Astrocyte of the cerebellum (primary cell): Measurements from ENCODE around the gene VPS41.

ENCODE experiments used
- DNase-seq: peaks from one replicate; pipeline ENCODE4 v3.0.0-alpha.2; 2011; ENCODE audit warnings: low read depth
- H3K4me3 ChIP-seq: 2 replicates; pipeline ENCODE4 v1.5.1; 2011; ENCODE audit warnings: mild to moderate bottlenecking, low read depth, low read length, moderate library complexity
- in situ Hi-C: cut with HindIII; loops from 2 replicates; pipeline ENCODE4 v1.10.0; 2017; ENCODE audit warnings: low sequenced_read_pairs
- TF ChIP-seq, protein P1 (sequence below): IDR thresholded peaks from 2 replicates; pipeline ENCODE4 v1.5.1; 2012; ENCODE audit warnings: low read length, low read depth, moderate library complexity, mild to moderate bottlenecking; ENCODE audit errors: missing control alignments

VPS41 gene

DNA sequence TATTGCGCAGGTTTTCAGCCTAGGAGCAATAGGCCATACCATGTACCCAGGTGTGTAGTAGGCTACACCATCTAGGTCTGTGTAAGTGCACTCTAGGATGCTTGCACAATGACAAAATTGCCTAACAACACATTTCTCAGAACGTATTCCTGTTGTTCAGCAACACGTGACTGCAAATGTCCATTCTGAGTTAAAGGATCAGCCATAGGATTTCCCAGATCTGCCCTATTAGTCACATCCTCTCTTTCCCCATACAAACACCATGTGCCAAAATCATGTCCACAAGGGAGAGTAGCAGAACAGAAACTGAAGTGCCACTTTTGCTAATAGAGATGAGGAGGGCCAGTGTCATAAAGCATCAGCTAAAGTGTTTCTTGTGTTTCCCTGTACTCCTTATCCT, 235.2 kb downstream of the VPS41 start:
- DNase-seq, result no peak
- TF ChIP-seq, protein P1, sequence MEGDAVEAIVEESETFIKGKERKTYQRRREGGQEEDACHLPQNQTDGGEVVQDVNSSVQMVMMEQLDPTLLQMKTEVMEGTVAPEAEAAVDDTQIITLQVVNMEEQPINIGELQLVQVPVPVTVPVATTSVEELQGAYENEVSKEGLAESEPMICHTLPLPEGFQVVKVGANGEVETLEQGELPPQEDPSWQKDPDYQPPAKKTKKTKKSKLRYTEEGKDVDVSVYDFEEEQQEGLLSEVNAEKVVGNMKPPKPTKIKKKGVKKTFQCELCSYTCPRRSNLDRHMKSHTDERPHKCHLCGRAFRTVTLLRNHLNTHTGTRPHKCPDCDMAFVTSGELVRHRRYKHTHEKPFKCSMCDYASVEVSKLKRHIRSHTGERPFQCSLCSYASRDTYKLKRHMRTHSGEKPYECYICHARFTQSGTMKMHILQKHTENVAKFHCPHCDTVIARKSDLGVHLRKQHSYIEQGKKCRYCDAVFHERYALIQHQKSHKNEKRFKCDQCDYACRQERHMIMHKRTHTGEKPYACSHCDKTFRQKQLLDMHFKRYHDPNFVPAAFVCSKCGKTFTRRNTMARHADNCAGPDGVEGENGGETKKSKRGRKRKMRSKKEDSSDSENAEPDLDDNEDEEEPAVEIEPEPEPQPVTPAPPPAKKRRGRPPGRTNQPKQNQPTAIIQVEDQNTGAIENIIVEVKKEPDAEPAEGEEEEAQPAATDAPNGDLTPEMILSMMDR, result no peak
- in situ Hi-C loops, result no loop called here
- H3K4me3 ChIP-seq, result no peak overlapping the region
